SKM-1 (cell line): ENCODE data around the gene KDM4B.
A peak's percentile ranks its signal among the peaks of the same experiment; 100 is the strongest.
"Not testable (repeated sequence)": the region's sequence is repeated elsewhere in the genome, so short reads cannot be mapped to it uniquely, and the experiment has no call there.

Source experiments
- DNase-seq: peaks from one replicate; lab custom pipeline; 2025; ENCODE audit not compliant: unreplicated experiment; lab: John Stamatoyannopoulos, UW

KDM4B gene

GRCh38 chr19:4967738-4968461, 1.0 kb upstream of the KDM4B start:
- no peak for DNase-seq

GRCh38 chr19:4969292-4969771, 419 bp downstream of the KDM4B start:
- DNase-seq, result no peak

- peak; percentile 38 for DNase-seq
These were observed 1.0 kb downstream of the KDM4B start for GRCh38 chr19:4969772-4970531.

- no peak for DNase-seq
These were observed 1.9 kb downstream of the KDM4B start for GRCh38 chr19:4970558-4971423.

GRCh38 chr19:4971424-4971793, 2.5 kb downstream of the KDM4B start:
- no peak for DNase-seq

- no peak for DNase-seq
These were observed 3.0 kb downstream of the KDM4B start for GRCh38 chr19:4971816-4972495.

GRCh38 chr19:4972509-4973230, 3.8 kb downstream of the KDM4B start:
- DNase-seq, result no peak

- no peak for DNase-seq
These were observed 6.1 kb downstream of the KDM4B start for GRCh38 chr19:4974880-4975469.

GRCh38 chr19:4975601-4976000, 6.7 kb downstream of the KDM4B start:
- DNase-seq, result not testable (repeated sequence)

GRCh38 chr19:4976401-4977298, 7.7 kb downstream of the KDM4B start:
- peak; percentile 98 for DNase-seq

- no peak for DNase-seq
These were observed 8.6 kb downstream of the KDM4B start for GRCh38 chr19:4977299-4978174.

GRCh38 chr19:4979211-4979807, 10.4 kb downstream of the KDM4B start:
- no peak for DNase-seq

GRCh38 chr19:4980067-4980466, 11.2 kb downstream of the KDM4B start:
- DNase-seq, result no peak

- no peak for DNase-seq
These were observed 12.1 kb downstream of the KDM4B start for GRCh38 chr19:4980838-4981680.

- DNase-seq, result no peak
These were observed 12.7 kb downstream of the KDM4B start for GRCh38 chr19:4981681-4981958.

- no peak for DNase-seq
These were observed 14.6 kb downstream of the KDM4B start for GRCh38 chr19:4983346-4984105.
